ENCODE measurements around the gene DISP3. TPM values are rescaled to one million over a fixed set of nuclear protein-coding genes. Genes with fewer than 3 reads are reported as not detected.

Gene DISP3
- total RNA-seq, 1 donor from 2014 or later, result 4.7 TPM

DNA sequence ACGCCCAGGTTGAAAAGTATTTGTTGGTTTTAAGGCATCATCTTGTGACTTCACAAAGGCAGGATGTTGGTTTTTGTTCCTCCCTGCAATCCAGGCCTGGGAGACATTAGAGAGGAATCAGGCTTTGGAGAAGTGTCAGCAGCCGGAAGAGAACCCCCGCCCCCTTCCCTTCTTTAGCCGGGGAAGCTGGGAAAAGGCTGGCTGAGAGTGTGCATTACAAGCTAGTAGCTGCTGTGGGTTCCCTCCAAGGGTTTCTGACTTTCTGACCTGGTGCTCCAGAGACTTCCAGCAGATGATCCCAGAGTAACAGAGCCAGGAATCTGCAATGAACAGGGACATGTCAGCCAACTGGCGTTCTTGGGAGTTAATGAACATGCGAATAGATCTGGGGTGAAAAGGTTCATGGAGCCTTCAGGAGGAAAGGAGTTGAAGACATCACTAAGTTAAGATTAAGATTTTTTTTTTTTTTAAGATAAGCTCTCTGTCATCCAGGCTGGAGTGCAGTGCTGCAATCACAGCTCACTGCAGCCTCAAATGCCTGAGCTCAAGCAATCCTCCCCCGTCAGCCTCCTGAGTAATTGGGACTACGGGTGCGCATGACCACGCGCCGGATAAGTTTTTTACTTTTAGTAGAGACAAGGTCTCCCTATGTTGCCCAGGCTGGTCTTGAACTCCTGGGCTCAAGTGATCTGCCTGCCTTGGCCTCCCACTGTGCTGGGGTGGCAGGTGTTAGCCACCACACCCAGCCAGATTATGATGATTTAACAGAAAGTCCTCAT is 7.5 kb downstream of the DISP3 start:
- H3K36me3 Mint-ChIP-seq, result no peaks in the 10 kb centered on the region

DNA sequence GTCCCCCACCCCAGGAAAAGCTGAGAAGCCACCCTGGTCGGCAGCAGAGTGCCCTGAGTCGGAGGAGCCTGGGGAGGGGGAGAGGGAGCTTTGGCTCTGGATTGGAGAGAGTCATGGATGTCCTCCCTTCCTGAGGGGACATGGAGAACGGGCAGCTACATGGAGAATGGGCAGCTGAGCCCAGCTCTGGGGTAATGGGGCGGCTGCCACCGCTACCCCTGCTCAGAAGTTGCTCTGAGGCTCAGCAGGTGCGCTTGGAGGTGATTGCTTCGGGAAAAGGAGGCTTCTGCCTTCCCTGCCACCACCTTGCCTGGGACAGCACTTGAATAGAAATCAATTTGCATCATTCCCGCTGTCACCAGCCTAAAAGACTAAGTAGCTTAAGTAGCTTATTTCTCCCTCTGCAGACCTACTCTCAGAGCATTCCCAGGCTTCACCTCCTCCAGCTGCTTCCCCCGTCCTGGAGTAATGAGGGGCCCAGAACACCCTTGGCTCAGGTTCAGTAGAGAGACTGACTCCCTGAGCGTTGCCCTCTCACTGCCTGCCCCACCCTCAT is 8.3 kb downstream of the DISP3 start:
- Mint-ChIP-seq H3K9me3 (no peaks in the 10 kb centered on the region), H3K27me3 (peaks cover 21% of the 10 kb centered on the region), H3K36me3 (no peaks in the 10 kb centered on the region), H3K4me3 (no peak overlapping the region), H3K4me1 (ENCODE audit: unreplicated experiment) (no peaks in the 10 kb centered on the region), H3K27ac (no peak overlapping the region)
- DNase-seq (ENCODE audit: extremely low spot score, unreplicated experiment), result no peak
- TF ChIP-seq, protein P1, sequence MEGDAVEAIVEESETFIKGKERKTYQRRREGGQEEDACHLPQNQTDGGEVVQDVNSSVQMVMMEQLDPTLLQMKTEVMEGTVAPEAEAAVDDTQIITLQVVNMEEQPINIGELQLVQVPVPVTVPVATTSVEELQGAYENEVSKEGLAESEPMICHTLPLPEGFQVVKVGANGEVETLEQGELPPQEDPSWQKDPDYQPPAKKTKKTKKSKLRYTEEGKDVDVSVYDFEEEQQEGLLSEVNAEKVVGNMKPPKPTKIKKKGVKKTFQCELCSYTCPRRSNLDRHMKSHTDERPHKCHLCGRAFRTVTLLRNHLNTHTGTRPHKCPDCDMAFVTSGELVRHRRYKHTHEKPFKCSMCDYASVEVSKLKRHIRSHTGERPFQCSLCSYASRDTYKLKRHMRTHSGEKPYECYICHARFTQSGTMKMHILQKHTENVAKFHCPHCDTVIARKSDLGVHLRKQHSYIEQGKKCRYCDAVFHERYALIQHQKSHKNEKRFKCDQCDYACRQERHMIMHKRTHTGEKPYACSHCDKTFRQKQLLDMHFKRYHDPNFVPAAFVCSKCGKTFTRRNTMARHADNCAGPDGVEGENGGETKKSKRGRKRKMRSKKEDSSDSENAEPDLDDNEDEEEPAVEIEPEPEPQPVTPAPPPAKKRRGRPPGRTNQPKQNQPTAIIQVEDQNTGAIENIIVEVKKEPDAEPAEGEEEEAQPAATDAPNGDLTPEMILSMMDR (conservative IDR thresholded peaks at IDR 0.05), result no peak

More for the DNA sequence above, 7.5 kb downstream of the DISP3 start:
- no peak for DNase-seq (ENCODE audit: extremely low spot score, unreplicated experiment)
- Mint-ChIP-seq H3K9me3 (no peaks in the 10 kb centered on the region), H3K27me3 (peaks cover 29% of the 10 kb centered on the region), H3K4me1 (ENCODE audit: unreplicated experiment) (no peaks in the 10 kb centered on the region), H3K27ac (no peak overlapping the region), H3K4me3 (no peak overlapping the region)
- TF ChIP-seq, protein P1 (conservative IDR thresholded peaks at IDR 0.05), result no peak

DNA sequence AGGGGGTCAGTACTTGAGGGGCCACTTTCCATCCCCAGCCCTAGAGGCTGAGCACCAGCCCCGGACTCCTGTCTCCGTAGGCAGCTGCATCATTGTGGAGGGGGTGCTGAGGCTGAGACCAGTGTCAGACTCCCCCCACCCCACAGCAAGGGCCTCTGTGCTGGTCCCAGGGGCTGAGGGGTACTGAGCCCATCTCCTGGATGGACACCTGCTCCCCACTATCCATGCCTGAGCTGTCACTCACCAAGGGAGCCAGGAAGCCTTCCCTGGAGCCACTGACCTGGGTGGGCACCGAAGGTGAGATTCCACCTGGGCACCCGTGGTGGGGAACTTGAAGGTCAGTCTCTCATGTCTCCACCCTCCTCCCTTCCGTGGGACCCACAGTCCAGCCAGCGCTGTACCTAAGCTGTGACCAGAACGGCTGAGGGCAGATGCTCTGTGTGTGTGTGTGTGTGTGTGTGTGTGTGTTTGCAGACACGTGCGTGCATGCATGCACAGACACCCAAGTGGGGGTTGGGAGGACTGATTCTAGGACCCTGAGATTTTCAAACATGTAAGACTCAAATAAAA is 9.3 kb downstream of the DISP3 start:
- DNase-seq (ENCODE audit: extremely low spot score, unreplicated experiment), result no peak
- Mint-ChIP-seq H3K27me3 (peaks cover 21% of the 10 kb centered on the region), H3K4me1 (ENCODE audit: unreplicated experiment) (no peaks in the 10 kb centered on the region)

DNA sequence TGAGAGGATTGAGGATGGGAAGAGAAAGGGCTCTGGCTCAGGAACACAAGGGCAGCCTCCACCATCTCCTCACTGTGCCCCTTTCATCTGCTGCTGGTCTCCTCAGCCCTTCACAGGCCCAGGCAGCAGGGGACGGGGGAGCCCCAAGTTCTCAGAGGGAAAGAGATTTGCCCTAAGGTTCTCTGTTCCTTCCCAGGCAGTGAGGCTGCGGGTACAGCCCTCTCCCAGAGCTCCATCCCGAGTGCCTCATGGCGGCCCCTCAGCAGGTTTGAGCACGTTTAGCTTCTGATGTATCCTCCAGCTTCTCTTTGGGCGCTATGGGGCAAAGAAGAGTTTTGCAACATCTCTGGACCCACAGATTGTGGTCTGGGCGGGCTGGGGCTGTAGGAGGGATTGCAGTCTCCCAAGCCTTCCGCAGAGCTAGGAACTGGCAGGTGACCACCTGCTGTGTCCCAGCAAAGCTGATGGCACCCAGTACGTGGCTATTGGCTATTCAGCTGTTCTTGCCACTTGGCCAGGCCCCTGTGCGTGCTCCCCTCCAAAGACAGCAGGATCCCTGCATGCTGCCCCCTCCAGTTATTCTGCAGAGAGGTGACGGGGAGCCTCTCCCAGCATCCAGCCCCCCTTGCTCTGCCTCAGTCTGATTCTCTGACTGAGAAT is 10.1 kb downstream of the DISP3 start:
- H3K4me1 Mint-ChIP-seq (ENCODE audit: unreplicated experiment), result no peaks in the 10 kb centered on the region
- H3K9me3 Mint-ChIP-seq, result no peaks in the 10 kb centered on the region
- TF ChIP-seq, protein P1 (conservative IDR thresholded peaks at IDR 0.05), result no peak
- H3K4me3 Mint-ChIP-seq, result no peak overlapping the region
- no peak overlapping the region for H3K27ac Mint-ChIP-seq
- no peak for DNase-seq (ENCODE audit: extremely low spot score, unreplicated experiment)
- H3K27me3 Mint-ChIP-seq, result peaks cover 19% of the 10 kb centered on the region
- H3K36me3 Mint-ChIP-seq, result no peaks in the 10 kb centered on the region

More for the DNA sequence above, 9.3 kb downstream of the DISP3 start:
- Mint-ChIP-seq H3K27ac (no peak overlapping the region), H3K9me3 (no peaks in the 10 kb centered on the region), H3K36me3 (no peaks in the 10 kb centered on the region), H3K4me3 (no peak overlapping the region)
- TF ChIP-seq, protein P1 (conservative IDR thresholded peaks at IDR 0.05), result no peak

DNA sequence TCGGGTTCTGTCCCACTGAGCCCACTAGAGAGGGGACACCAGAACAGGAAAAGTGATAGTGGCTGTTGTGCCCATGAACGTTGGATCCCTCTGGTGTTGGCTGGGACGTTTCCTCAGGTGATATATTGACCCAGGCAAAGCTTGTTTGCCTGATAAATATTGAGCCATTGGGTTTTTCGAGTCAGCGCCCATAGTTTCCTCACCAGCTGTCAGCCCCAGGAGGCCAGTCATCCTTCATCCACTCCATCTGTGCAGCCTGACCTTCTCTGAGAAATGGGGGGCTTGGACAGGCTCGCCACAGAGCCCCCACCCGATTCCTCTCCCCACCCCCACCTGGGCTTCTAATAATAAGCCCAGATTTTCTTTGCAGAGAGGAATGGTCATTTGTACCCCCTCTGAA is 13.3 kb downstream of the DISP3 start:
- H3K9me3 Mint-ChIP-seq, result no peaks in the 10 kb centered on the region
- peaks cover 3% of the 10 kb centered on the region for H3K27me3 Mint-ChIP-seq
- no peak for DNase-seq (ENCODE audit: extremely low spot score, unreplicated experiment)
- no peaks in the 10 kb centered on the region for H3K36me3 Mint-ChIP-seq
- TF ChIP-seq, protein P1 (conservative IDR thresholded peaks at IDR 0.05), result no peak
- H3K4me1 Mint-ChIP-seq (ENCODE audit: unreplicated experiment), result no peaks in the 10 kb centered on the region
- no peak overlapping the region for H3K27ac Mint-ChIP-seq
- no peak overlapping the region for H3K4me3 Mint-ChIP-seq
